Fibroblast of skin of back (primary cell): ENCODE data around the gene PDGFB.
A peak's percentile ranks its signal among the peaks of the same experiment; 100 is the strongest.

Experiments used
- DNase-seq: peaks from one replicate; pipeline ENCODE4 v3.0.0-alpha.2; 2013

PDGFB gene

GRCh38 chr22:39276440-39277141, 31.8 kb upstream of the PDGFB start:
- no peak for DNase-seq

GRCh38 chr22:39275814-39276439, 31.1 kb upstream of the PDGFB start:
- no peak for DNase-seq

DNA sequence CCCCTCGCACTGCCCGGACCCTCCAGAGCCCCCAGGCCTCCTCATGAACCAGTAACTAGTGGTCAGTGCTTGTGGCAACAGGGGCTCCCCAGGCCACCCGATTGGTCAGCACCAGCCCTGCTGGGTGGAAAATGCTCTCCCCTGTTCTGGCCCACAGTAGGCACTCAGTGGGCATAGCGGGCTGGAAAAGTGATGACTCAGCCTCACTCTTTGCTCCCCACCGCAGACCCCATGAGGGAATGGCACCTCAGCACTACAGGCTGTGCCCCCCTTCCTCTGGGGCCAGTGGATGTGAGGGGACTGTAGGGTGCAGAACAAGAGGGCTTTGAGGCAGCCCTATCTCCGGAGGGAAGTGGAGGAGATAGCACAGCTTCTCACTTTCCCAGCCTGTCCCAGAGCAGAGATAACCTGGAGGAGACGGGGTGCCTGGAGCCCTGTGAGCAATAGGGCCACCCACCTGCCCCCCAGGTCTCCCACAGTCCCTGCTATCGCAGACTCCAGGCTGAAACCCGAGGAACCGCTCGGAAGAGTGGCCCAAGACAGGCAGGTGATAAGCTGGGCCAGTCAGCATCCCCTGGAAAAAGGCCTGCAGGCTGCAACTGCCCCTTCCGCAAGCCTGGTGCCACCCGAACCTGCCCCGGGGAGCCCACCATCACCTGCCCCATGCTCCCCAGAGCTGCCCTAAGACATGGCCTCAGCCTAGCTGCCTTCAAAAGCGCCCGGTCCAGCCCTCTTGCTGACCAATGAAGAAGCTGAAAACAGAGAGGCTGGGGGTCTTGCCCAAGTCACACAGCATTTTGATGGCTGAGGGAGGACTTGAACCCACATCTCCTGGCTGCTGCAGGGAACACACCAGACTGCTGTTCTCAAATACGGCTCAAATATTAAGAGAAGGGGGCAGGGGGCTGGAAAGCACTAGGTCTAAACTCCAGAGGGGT, 29.4 kb upstream of the PDGFB start:
- DNase-seq: no peak

- no peak for DNase-seq
These were observed 26.0 kb upstream of the PDGFB start for GRCh38 chr22:39270792-39271191.

GRCh38 chr22:39270280-39270679, 25.5 kb upstream of the PDGFB start:
- no peak for DNase-seq

DNA sequence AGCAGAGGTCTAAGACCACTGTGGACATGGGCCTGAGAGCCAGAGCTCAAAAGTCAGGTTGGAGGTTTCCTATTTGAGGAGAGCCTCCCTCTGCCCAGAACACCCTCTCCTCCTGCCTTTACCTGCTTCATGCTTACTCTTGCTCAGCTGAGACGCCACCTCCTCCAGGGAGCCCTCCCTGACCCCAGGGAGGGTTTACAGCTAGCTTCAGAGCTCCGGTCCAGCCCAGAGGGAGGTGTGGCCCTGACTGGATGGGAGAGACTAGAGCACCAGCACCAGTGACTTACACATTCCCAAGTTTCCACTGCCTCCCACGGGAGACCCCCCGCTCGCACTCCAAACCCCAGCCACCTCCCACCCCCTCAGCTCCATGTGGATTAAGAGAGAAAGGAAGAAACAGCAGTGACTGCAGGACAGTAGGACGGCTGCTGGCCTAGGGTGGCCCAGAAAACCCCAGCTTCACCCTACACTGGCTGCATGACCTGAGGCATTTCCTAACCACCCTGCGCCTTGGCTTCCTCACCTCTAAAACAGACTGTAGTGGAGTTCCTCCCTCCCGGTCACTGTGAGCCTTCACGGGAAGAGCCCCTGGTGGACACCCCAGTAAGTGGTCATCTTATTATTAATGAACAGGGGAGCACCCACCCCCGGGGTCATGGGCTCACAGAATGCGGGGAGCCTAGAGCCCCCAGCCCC, 24.5 kb upstream of the PDGFB start:
- DNase-seq: no peak

DNA sequence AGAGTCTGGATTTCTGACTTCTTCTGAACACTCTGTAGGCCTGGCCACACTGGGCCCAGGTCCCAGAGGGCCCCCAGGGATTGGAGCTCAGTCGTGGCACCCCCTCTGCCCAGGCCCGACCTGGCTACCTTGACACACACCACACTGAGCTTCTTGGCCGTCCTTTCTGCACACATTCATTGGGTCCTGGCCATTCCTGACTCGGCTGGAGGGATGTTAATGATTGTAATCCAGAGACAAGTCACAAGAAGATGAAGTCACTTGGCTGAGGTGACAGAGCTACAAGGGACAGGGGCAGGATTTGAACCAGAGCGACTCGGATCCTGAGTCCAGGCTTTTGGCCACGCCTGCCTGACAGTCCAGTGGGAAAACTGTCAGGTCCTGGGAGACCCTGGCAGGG, 23.9 kb upstream of the PDGFB start:
- DNase-seq: no peak

DNA sequence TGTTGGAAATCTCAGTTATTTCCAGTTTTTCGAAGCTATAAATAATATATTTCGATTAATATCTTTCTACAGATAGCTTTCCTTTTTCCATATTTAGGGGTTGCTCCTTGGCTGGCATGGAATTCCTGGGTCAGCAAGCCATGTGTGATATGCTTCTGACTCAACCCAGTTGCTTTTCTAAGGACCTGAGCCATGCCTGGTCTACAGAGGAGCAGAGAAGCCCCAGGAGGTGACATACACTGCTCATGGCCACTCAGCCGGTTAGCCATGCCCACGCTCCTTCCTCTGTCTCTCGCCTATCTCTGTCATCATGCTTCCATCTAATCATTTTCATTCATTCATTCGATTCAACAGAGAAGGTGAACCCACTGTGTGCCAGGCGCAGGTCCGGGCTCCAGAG, 23.2 kb upstream of the PDGFB start:
- no peak for DNase-seq

GRCh38 chr22:39266398-39267030, 21.7 kb upstream of the PDGFB start:
- no peak for DNase-seq

GRCh38 chr22:39265143-39265886, 20.5 kb upstream of the PDGFB start:
- DNase-seq: no peak

GRCh38 chr22:39264349-39265038, 19.7 kb upstream of the PDGFB start:
- no peak for DNase-seq

- DNase-seq: no peak
These were observed 19.0 kb upstream of the PDGFB start for GRCh38 chr22:39263626-39264348.

GRCh38 chr22:39259666-39260065, 14.9 kb upstream of the PDGFB start:
- no peak for DNase-seq

- no peak for DNase-seq
These were observed 13.2 kb upstream of the PDGFB start for GRCh38 chr22:39257901-39258475.

- DNase-seq: no peak
These were observed 12.2 kb upstream of the PDGFB start for GRCh38 chr22:39256979-39257378.

DNA sequence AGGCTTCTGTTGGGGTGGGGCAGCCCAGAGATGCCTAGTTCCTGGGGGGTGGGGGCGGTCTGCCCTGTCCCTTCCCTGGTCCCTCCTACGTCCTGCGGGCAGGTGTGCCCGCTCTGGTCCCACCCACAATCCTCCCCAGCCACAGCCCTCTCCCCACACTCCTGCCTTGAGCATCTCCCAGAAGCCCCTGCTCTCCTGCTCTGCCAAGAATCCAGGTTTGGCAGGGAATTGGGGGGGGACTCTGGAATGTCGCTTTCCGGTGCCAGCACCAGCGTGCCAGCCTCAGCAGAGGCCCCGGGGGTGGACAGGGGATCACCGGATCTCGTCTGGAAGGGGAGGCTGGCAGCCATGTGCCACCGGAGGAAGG, 11.4 kb upstream of the PDGFB start:
- no peak for DNase-seq

DNA sequence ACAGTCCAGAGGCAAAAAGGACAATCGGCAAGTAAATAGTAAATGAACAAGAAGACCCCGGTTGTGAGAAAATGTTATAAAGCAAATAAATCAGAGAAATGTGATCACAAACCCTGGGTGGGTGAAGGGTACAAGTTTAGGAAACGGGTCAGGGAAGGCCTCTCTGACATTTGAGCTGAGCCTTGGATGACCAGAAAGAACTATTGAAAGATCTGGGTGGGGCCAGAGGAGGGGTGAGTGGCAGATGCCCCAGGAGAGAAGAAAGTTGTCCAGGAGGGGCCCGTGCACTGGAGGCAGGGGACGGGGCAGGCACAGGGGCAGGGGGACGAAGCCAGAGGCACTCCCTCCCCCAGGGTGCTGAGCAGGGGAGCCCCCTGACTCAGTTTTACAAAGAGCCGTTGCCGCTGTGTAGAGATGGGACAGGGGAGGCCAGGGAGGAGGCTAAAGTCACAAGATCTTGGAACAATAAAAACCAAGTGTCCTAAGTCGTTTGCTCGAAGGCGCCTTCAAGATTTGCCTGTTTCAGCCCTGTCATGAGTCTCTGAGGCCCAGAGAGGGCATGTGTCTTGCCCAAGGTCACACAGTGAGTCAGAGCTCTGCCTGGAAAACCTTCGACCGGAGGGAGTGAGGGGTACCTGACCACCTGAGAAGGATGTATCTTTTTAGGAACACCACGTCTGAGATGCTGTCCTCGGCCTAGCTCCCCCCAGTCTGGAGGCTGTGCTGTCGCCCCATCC, 10.8 kb upstream of the PDGFB start:
- no peak for DNase-seq

DNA sequence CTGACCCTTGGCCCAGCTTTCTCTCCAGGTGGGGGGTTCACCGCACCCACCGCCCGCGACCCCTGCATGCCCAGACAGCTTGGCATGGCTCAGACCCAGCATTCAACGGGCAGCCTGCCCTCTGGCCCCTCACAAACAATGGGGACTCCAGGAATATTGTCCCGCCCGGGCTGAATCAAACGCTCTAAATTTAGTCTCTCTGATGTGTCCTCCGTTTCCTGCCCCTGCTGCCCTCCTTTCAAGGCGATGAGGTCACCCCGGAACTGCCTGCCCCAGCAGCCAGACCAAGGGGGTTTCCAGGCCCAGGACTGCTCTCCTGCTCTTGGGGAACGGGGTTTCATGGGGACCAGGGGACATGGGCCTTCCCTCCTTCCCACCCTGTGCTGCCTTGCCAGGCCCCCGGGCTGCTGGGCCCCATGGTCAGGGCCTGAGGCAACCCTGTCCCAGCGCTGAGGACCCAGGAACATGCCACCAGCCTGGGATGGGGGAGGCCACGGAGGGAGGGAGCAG, 10.1 kb upstream of the PDGFB start:
- DNase-seq: peak; percentile 84

DNA sequence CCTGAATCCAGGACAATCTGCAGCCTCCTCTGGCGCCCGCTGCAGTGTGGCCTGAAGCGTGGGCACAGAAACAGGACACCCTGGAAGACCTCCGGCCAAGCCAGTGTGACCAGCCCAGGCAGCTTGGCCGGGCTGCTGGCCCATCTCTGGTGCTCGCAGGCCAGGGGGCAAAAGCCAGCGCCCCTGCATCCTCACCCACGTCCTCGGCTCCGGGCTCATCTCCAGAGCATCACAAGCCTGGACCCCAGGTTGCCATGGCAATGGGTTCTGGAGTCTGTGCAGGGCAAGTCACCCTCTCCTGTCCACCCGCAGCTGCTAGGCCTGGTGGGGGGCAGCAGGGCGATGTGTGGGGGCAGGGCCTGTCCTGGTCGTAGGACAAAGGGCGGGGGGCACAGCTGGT, 9.3 kb upstream of the PDGFB start:
- no peak for DNase-seq
